Left ventricle myocardium inferior (tissue), 1 donor: Measurements from ENCODE around the gene FSIP1. TPM values are rescaled to one million over a fixed set of nuclear protein-coding genes. Genes with fewer than 3 reads are reported as not detected.

ENCODE experiments used
- DNase-seq: peaks from one replicate; pipeline ENCODE4 v3.0.0-alpha.2; 2020
- H3K27ac ChIP-seq: fragments of 200-600 bp; replicated peaks from 2 replicates; pipeline ENCODE4 v1.8.0; 2021
- H3K27me3 ChIP-seq: fragments of 200-600 bp; 2 replicates; pipeline ENCODE4 v1.8.0; 2021; ENCODE audit warnings: low read depth
- H3K36me3 ChIP-seq: fragments of 200-600 bp; 2 replicates; pipeline ENCODE4 v1.8.0; 2021
- H3K4me1 ChIP-seq: fragments of 200-600 bp; 2 replicates; pipeline ENCODE4 v1.8.0; 2021
- H3K4me3 ChIP-seq: fragments of 200-600 bp; 2 replicates; pipeline ENCODE4 v1.8.0; 2021; ENCODE audit warnings: mild to moderate bottlenecking, moderate library complexity
- H3K9me3 ChIP-seq: fragments of 200-600 bp; replicated peaks from 2 replicates; pipeline ENCODE4 v1.8.0; 2021
- intact Hi-C: fragments of 100-400 bp; cut with micrococcal nuclease; formaldehyde crosslinking; loops from one replicate; pipeline ENCODE4 v1.11.0; 2022
- total RNA-seq: library from RNA; stranded (reverse); fragmentation: NEBNext Ultra II Directional; extraction: Animal tissue kit (Norgen Biotek cat#: 25700); gene quantifications from one replicate; pipeline ENCODE4 v1.2.1, GENCODE V29; 2021
- TF ChIP-seq, protein P1 (sequence below): fragments of 200-600 bp; IDR thresholded peaks from 2 replicates; pipeline ENCODE4 v1.8.0; 2021; ENCODE audit warnings: antibody characterized with exemption, mild to moderate bottlenecking, borderline replicate concordance
- donor health status: DM: no; HTN: yes; CAD: no; lungs with severe emphysema.

The FSIP1 gene
- total RNA-seq, 1 donor from 2014 or later, result 1.2 TPM

DNA sequence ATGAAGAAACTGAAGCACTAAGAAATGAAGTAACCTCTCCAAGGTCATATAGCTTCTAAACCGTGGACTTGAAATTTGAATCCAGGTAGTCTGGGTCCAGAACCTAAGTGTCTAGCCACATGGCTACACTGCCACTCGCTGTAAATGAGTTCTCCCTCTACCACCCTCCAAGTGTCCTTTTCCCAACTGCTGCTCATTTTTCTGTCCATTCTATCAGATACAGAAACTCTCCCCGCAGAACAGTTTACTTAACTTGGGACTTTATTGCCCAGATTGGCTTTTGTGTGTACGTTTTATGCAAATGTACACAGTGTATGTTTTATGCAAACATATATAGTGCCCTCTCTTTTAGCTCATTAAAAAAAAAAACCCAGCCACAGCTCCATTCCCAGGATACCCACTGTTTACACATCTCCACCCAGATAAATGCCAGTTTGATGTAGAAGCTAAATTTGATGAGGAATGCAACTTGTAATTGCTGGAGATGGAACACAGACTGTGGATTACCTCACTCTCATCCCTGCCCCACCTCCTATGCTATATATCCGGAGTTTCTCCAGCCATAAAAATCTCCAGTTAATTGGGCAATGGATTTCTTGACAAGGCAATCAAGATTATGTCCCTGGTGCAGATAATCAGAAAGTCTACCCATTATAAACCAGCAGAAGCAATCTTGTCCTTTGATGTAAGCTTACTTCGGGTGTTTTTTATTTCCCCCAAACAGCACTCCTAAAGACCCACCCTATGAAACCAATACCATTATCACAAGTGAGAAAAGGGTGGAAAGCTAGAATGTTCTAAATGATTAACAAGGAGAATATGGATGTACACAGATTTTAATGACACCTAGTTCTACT is 159.8 kb downstream of the FSIP1 start:
- Histone ChIP-seq H3K27ac (no peak overlapping the region), H3K4me3 (no peak overlapping the region), H3K36me3 (no peaks in the 10 kb centered on the region), H3K4me1 (peaks cover 54% of the 10 kb centered on the region), H3K27me3 (no peaks in the 10 kb centered on the region), H3K9me3 (no peaks in the 10 kb centered on the region)
- DNase-seq, result no peak
- intact Hi-C loops, result no loop called here
- TF ChIP-seq, protein P1, sequence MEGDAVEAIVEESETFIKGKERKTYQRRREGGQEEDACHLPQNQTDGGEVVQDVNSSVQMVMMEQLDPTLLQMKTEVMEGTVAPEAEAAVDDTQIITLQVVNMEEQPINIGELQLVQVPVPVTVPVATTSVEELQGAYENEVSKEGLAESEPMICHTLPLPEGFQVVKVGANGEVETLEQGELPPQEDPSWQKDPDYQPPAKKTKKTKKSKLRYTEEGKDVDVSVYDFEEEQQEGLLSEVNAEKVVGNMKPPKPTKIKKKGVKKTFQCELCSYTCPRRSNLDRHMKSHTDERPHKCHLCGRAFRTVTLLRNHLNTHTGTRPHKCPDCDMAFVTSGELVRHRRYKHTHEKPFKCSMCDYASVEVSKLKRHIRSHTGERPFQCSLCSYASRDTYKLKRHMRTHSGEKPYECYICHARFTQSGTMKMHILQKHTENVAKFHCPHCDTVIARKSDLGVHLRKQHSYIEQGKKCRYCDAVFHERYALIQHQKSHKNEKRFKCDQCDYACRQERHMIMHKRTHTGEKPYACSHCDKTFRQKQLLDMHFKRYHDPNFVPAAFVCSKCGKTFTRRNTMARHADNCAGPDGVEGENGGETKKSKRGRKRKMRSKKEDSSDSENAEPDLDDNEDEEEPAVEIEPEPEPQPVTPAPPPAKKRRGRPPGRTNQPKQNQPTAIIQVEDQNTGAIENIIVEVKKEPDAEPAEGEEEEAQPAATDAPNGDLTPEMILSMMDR, result no peak

DNA sequence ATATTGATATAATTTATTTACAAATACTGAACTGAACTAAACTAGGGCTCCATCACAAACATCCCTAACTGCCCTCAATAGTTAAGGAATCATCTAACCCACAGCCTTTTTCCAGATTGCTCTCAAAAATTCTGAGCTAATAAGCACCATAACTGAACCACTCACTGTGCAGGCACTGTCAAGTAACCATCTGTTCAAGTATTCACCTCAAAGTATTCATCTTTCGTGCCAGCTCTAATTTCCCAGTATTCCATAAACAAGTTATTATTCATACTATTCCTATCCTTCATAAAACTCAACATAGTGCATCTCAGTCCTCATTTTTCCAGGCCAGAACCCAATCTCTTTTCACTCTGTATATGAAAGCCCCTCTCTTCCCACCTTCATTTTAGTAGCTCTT is 160.7 kb downstream of the FSIP1 start:
- H3K27me3 ChIP-seq, result no peaks in the 10 kb centered on the region
- H3K9me3 ChIP-seq, result no peaks in the 10 kb centered on the region
- intact Hi-C loops, result no loop called here
- TF ChIP-seq, protein P1, result no peak
- no peak overlapping the region for H3K4me3 ChIP-seq
- DNase-seq, result no peak
- no peak overlapping the region for H3K27ac ChIP-seq
- peaks cover 45% of the 10 kb centered on the region for H3K4me1 ChIP-seq
- H3K36me3 ChIP-seq, result no peaks in the 10 kb centered on the region

DNA sequence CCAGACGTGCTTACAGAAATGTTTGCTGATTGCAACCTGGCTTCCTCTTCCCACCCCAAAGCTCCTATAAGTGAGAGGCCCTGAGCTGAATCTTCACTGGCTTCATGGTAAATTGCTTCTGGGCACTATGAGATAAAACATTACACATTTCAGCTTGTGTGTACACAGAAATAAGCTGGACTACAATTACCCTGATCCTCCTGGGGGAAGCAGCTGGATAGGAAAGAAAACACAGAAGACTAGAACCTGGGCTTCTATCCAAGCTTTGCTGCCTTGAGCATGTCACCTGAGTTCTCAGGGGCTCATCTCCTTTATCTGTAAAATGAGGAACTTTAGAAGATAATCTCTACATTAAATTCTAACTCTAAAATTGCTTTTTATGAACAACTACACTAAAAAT is 161.4 kb downstream of the FSIP1 start:
- TF ChIP-seq, protein P1, result no peak
- no peaks in the 10 kb centered on the region for H3K9me3 ChIP-seq
- H3K27me3 ChIP-seq, result no peaks in the 10 kb centered on the region
- H3K4me3 ChIP-seq, result no peak overlapping the region
- H3K27ac ChIP-seq, result no peak overlapping the region
- intact Hi-C loops, result no loop called here
- H3K4me1 ChIP-seq, result peaks cover 40% of the 10 kb centered on the region
- no peaks in the 10 kb centered on the region for H3K36me3 ChIP-seq
- DNase-seq, result no peak

DNA sequence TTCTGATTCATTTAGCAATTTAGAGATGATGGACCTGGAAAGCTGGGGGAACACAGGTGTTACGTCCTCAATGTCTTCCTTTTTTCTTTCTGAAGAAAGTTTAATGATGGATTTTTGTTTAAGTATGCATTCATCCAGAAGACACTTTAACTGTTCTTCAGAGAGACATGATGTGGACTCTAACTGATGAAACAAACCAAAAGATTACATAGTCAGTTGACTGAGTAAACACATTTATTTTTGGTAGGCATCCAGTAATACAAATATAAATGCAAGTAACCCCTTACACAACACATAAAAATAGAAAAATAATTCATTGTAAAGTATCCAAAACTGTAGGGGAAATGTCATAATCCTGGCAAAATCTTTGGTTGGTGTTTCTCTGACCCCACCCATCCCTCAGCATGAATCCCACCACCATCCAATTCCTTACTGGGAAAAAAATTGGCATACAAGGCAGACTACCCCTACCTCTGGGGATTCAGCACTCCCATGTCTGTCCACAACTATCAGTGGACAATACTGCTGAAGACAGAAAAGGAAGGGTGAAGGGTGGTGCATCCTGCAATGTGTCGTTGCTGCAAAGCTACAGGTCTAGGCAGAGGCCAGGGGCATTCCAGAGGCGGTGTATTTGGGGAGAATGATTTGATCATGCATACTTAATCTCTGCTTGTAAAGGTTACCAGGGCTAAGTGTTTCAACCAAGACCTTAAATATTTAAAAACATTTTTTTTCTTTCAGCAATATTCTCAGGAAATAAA is 164.4 kb downstream of the FSIP1 start:
- TF ChIP-seq, protein P1, result no peak
- H3K9me3 ChIP-seq, result peaks cover 19% of the 10 kb centered on the region
- intact Hi-C loops, result no loop called here
- DNase-seq, result no peak
- H3K27me3 ChIP-seq, result no peaks in the 10 kb centered on the region
- H3K27ac ChIP-seq, result no peak overlapping the region
- no peak overlapping the region for H3K4me3 ChIP-seq
- peaks cover 14% of the 10 kb centered on the region for H3K4me1 ChIP-seq
- no peaks in the 10 kb centered on the region for H3K36me3 ChIP-seq

DNA sequence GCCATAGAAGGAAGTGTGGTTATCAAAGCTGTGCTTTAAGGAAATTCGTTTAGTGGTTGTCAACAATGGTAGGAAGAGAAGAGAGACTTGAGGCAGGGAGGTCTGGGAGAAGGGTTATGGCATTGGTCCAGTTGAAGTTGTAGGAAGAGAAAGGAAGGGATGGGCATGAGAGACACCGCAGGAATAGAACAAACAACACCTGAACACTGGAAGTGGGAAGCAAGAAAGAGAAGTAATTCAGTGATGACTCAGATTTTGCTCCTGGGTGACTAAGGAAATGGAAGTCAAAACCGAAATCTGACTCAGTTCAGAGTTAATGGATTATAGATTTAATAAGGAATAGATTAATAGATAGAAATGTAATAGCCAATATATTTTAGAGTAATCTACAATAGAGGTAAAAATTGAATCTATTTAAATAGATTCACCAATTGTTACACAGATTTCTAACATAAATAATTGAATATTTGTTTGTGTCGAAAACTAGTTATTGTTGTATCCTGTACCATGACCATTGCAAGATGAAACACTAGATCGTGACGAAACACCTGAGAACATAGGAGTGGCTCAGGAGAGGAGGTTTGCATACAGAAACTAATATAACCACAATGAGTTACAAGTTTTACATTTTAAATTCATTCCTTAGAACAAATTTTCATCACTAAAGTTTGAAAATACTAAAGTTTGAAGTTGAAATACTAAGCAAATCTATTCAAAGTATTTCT is 165.7 kb downstream of the FSIP1 start:
- no peak overlapping the region for H3K27ac ChIP-seq
- TF ChIP-seq, protein P1, result no peak
- intact Hi-C loops, result no loop called here
- DNase-seq, result no peak
- no peaks in the 10 kb centered on the region for H3K36me3 ChIP-seq
- no peak overlapping the region for H3K4me3 ChIP-seq
- H3K27me3 ChIP-seq, result no peaks in the 10 kb centered on the region
- peaks cover 14% of the 10 kb centered on the region for H3K4me1 ChIP-seq
- H3K9me3 ChIP-seq, result peaks cover 26% of the 10 kb centered on the region
